H9 (cell line): Measurements from ENCODE around the gene LRRC71. TPM values are rescaled to one million over a fixed set of nuclear protein-coding genes. Genes with fewer than 3 reads are reported as not detected.

Source experiments
- DNase-seq: peaks from one replicate; pipeline ENCODE4 v3.0.0-alpha.2; 2017
- H2AFZ ChIP-seq: one replicate; pipeline ENCODE4 v1.6.1; 2013; ENCODE audit warnings: mild to moderate bottlenecking, low read length, control low read depth, moderate library complexity
- H2AK5ac ChIP-seq: 2 replicates; pipeline ENCODE4 v1.6.1; 2013; ENCODE audit warnings: low read length, control low read depth, mixed read lengths; ENCODE audit not compliant: insufficient read length
- H2BK120ac ChIP-seq: one replicate; pipeline ENCODE4 v1.6.1; 2013; ENCODE audit warnings: low read depth, mild to moderate bottlenecking, low read length, control low read depth, inconsistent platforms; ENCODE audit not compliant: poor library complexity, severe bottlenecking
- H2BK12ac ChIP-seq: 2 replicates; pipeline ENCODE4 v1.6.1; 2013; ENCODE audit warnings: low read length, control low read depth, mixed read lengths, low read depth; ENCODE audit not compliant: insufficient read length
- H2BK15ac ChIP-seq: 2 replicates; pipeline ENCODE4 v1.6.1; 2013; ENCODE audit warnings: low read depth, low read length, control low read depth
- H2BK20ac ChIP-seq: one replicate; pipeline ENCODE4 v1.6.1; 2013; ENCODE audit warnings: low read depth, mild to moderate bottlenecking, low read length, control low read depth, inconsistent platforms; ENCODE audit not compliant: poor library complexity, severe bottlenecking
- H2BK5ac ChIP-seq: 2 replicates; pipeline ENCODE4 v1.6.1; 2013; ENCODE audit warnings: low read length, control low read depth, mixed read lengths; ENCODE audit not compliant: insufficient read length
- H3K14ac ChIP-seq: 2 replicates; pipeline ENCODE4 v1.6.1; 2013; ENCODE audit warnings: low read length, control low read depth; ENCODE audit not compliant: insufficient read depth
- H3K18ac ChIP-seq: 2 replicates; pipeline ENCODE4 v1.6.1; 2013; ENCODE audit warnings: low read depth, mild to moderate bottlenecking, mixed read lengths, low read length, control low read depth; ENCODE audit not compliant: insufficient read length
- H3K23ac ChIP-seq: 2 replicates; pipeline ENCODE4 v1.6.1; 2013; ENCODE audit warnings: low read length, control low read depth, mixed read lengths, low read depth; ENCODE audit not compliant: insufficient read length
- H3K23me2 ChIP-seq: 2 replicates; pipeline ENCODE4 v1.6.1; 2013; ENCODE audit warnings: low read depth, mild to moderate bottlenecking, mixed read lengths, low read length, control low read depth; ENCODE audit not compliant: insufficient read length, poor library complexity, severe bottlenecking
- H3K27ac ChIP-seq: 2 replicates; pipeline ENCODE4 v1.5.1; 2013; ENCODE audit warnings: low read length, control low read depth, mixed read lengths, low read depth; ENCODE audit not compliant: insufficient read length
- H3K27me3 ChIP-seq: 2 replicates; pipeline ENCODE4 v1.6.1; 2013; ENCODE audit warnings: low read length, control low read depth, inconsistent platforms; ENCODE audit not compliant: insufficient read depth
- H3K4ac ChIP-seq: 2 replicates; pipeline ENCODE4 v1.6.1; 2013; ENCODE audit warnings: low read depth, mild to moderate bottlenecking, control low read depth, inconsistent platforms, low read length, moderate library complexity
- H3K4me1 ChIP-seq: 2 replicates; pipeline ENCODE4 v1.6.1; 2013; ENCODE audit warnings: low read length, control low read depth, inconsistent platforms; ENCODE audit not compliant: insufficient read depth
- H3K4me2 ChIP-seq: 2 replicates; pipeline ENCODE4 v1.6.1; 2013; ENCODE audit warnings: low read length, control low read depth, mixed read lengths; ENCODE audit not compliant: insufficient read length, insufficient read depth
- H3K56ac ChIP-seq: 2 replicates; pipeline ENCODE4 v1.6.1; 2013; ENCODE audit warnings: low read depth, mild to moderate bottlenecking, mixed read lengths, low read length, control low read depth; ENCODE audit not compliant: insufficient read length
- H3K79me1 ChIP-seq: 2 replicates; pipeline ENCODE4 v1.6.1; 2013; ENCODE audit warnings: low read depth, mild to moderate bottlenecking, moderate library complexity, low read length, control low read depth, inconsistent platforms; ENCODE audit not compliant: insufficient read depth, poor library complexity, severe bottlenecking
- H3K79me2 ChIP-seq: 2 replicates; pipeline ENCODE4 v1.6.1; 2013; ENCODE audit warnings: low read length, control low read depth, inconsistent platforms; ENCODE audit not compliant: insufficient read depth
- H3K9ac ChIP-seq: 2 replicates; pipeline ENCODE4 v1.6.1; 2013; ENCODE audit warnings: low read length, control low read depth, mixed read lengths; ENCODE audit not compliant: insufficient read length; ENCODE audit errors: extremely low read depth
- H3K9me3 ChIP-seq: one replicate; pipeline ENCODE4 v1.6.1; 2013; ENCODE audit warnings: low read depth, low read length, inconsistent platforms; ENCODE audit not compliant: control insufficient read depth
- H3T11ph ChIP-seq: one replicate; pipeline ENCODE4 v1.6.1; 2013; ENCODE audit warnings: mild to moderate bottlenecking, low read length, control low read depth, inconsistent platforms
- H4K20me1 ChIP-seq: one replicate; pipeline ENCODE4 v1.6.1; 2013; ENCODE audit not compliant: control insufficient read depth, insufficient read length, insufficient read depth
- H4K5ac ChIP-seq: 2 replicates; pipeline ENCODE4 v1.6.1; 2013; ENCODE audit warnings: low read depth, mild to moderate bottlenecking, mixed read lengths, low read length, control low read depth; ENCODE audit not compliant: insufficient read length
- H4K8ac ChIP-seq: replicated peaks from 2 replicates; pipeline ENCODE4 v1.6.1; 2013; ENCODE audit warnings: low read length, control low read depth, mixed read lengths, low read depth; ENCODE audit not compliant: insufficient read length
- H4K91ac ChIP-seq: 2 replicates; pipeline ENCODE4 v1.6.1; 2013; ENCODE audit warnings: low read depth, mild to moderate bottlenecking, moderate library complexity, mixed read lengths, low read length, control low read depth; ENCODE audit not compliant: insufficient read length
- H3K27ac Mint-ChIP-seq, 3 experiments: 2 replicates in 2 of 3; 3 replicates in 1 of 3; pipeline ENCODE4 v1.8.0; 2020 to 2021; ENCODE audit warnings: mixed read lengths in 3 of 3, mild to moderate bottlenecking in 1 of 3, moderate library complexity in 1 of 3
- H3K27me3 Mint-ChIP-seq: 2 replicates; pipeline ENCODE4 v1.8.0; 2021; ENCODE audit warnings: low read depth, mild to moderate bottlenecking, moderate library complexity, mixed read lengths
- H3K36me3 Mint-ChIP-seq, 3 experiments: 2 replicates in 2 of 3; 3 replicates in 1 of 3; pipeline ENCODE4 v1.8.0; 2020 to 2021; ENCODE audit warnings: low read depth in 3 of 3, mixed read lengths in 3 of 3; ENCODE audit not compliant: insufficient read depth in 1 of 3
- H3K4me1 Mint-ChIP-seq, 2 experiments: 2 replicates each; pipeline ENCODE4 v1.8.0; 2020; ENCODE audit warnings: mixed read lengths in 2 of 2
- H3K4me3 Mint-ChIP-seq, 2 experiments: 2 replicates in 1 of 2; 3 replicates in 1 of 2; pipeline ENCODE4 v1.8.0; 2020 to 2021; ENCODE audit warnings: mild to moderate bottlenecking in 2 of 2, mixed read lengths in 2 of 2, moderate library complexity in 1 of 2
- H3K9me3 Mint-ChIP-seq, 2 experiments: 2 replicates in 1 of 2; 3 replicates in 1 of 2; pipeline ENCODE4 v1.8.0; 2020; ENCODE audit warnings: mild to moderate bottlenecking in 2 of 2, mixed read lengths in 2 of 2, moderate library complexity in 1 of 2
- CTCF ChIP-seq: fragments of 200-600 bp; sonication (generic); conservative IDR thresholded peaks from 3 replicates; pipeline ENCODE4 v1.8.0; 2021; ENCODE audit warnings: antibody characterized with exemption, mild to moderate bottlenecking
- WGBS: extraction: QIAGEN DNeasy Blood & Tissue Kit; methylation state at CpG from one replicate; pipeline ENCODE4 v1.1.7; 2013; ENCODE audit warnings: missing lambda C conversion rate, low lambda C conversion rate, mixed read lengths; ENCODE audit not compliant: insufficient read length; ENCODE audit errors: extremely low coverage; 5-methylcytosine and 5-hydroxymethylcytosine counted together
- total RNA-seq: library from RNA; stranded (reverse); gene quantifications from 2 replicates; pipeline ENCODE4 v1.2.1, GENCODE V29; 2021

LRRC71 gene
- total RNA-seq, 1 experiment from 2014 or later: not detected

- peaks cover 16 to 22% of the 10 kb centered on the region in 2 experiments for H3K4me1 Mint-ChIP-seq
- H3K36me3 Mint-ChIP-seq: peaks cover 20 to 73% (median 71%) of the 10 kb centered on the region in 3 experiments
- no peaks in the 10 kb centered on the region for H3K4me1 ChIP-seq
- TF ChIP-seq CTCF: no peak
- no peak for DNase-seq
- no peak overlapping the region; a peak in 1 of 5 replicates for H3K4me3 Mint-ChIP-seq
- no peak overlapping the region for H4K91ac ChIP-seq
- no peaks in the 10 kb centered on the region for H4K20me1 ChIP-seq
- no peak overlapping the region for H2BK20ac ChIP-seq
- no peak overlapping the region for H3K9ac ChIP-seq
- H3T11ph ChIP-seq: no peak overlapping the region
- H3K79me1 ChIP-seq: no peaks in the 10 kb centered on the region
- H2BK12ac ChIP-seq: no peak overlapping the region
- H2BK15ac ChIP-seq: no peak overlapping the region
- no peaks in the 10 kb centered on the region; the same call in 1 of the 2 replicates for H3K27me3 Mint-ChIP-seq
- H3K79me2 ChIP-seq: no peaks in the 10 kb centered on the region
- H4K8ac ChIP-seq: no peak overlapping the region
- no peak overlapping the region for H3K4ac ChIP-seq
- H3K27ac Mint-ChIP-seq: peak overlapping the region in 1 of 3 experiments; percentile 70; a peak in 1 of 7 replicates
- H3K18ac ChIP-seq: no peak overlapping the region
- H3K4me2 ChIP-seq: no peak overlapping the region
- H3K14ac ChIP-seq: no peak overlapping the region
- no peaks in the 10 kb centered on the region for H3K27me3 ChIP-seq
- H4K5ac ChIP-seq: no peak overlapping the region
- WGBS: no CpG with 5 or more reads among the region's 8 CpGs
- H2AFZ ChIP-seq: no peak overlapping the region
- H3K9me3 Mint-ChIP-seq: no peaks in the 10 kb centered on the region
- H2BK120ac ChIP-seq: no peak overlapping the region
- no peak overlapping the region for H3K23ac ChIP-seq
- no peak overlapping the region for H2BK5ac ChIP-seq
- no peak overlapping the region for H3K56ac ChIP-seq
- H3K27ac ChIP-seq: no peak overlapping the region
- no peaks in the 10 kb centered on the region for H3K23me2 ChIP-seq
- no peaks in the 10 kb centered on the region for H3K9me3 ChIP-seq
- H2AK5ac ChIP-seq: no peak overlapping the region
Measured at GRCh38 chr1:156937883-156938282, 17.5 kb downstream of the LRRC71 start.
